Stimulated activated memory B cell treated with anti-CD40 and anti-IgM and Interleukin-4, amounts not matched to agents 10 μg/mL and 1 μg/mL and 100 μg/mL, for 72 hours (primary cell): ENCODE results near the gene HYPK.
A peak's percentile ranks its signal among the peaks of the same experiment; 100 is the strongest.
"Not testable (repeated sequence)": the region's sequence is repeated elsewhere in the genome, so short reads cannot be mapped to it uniquely, and the experiment has no call there.

Experiments
- ATAC-seq: fragments of 150-1000 bp; cut with Tn5 transposase; 2 replicates; pipeline ENCODE4 v1.10.0; 2021
- H3K27ac Mint-ChIP-seq: one replicate; pipeline ENCODE4 v1.8.0; 2022; ENCODE audit warnings: mild to moderate bottlenecking, mixed read lengths
- H3K27me3 Mint-ChIP-seq: one replicate; pipeline ENCODE4 v1.8.0; 2022; ENCODE audit warnings: mixed read lengths
- H3K36me3 Mint-ChIP-seq: one replicate; pipeline ENCODE4 v1.8.0; 2022; ENCODE audit warnings: mixed read lengths
- H3K4me1 Mint-ChIP-seq: one replicate; pipeline ENCODE4 v1.8.0; 2022; ENCODE audit warnings: mixed read lengths
- H3K4me3 Mint-ChIP-seq: one replicate; pipeline ENCODE4 v1.8.0; 2022; ENCODE audit warnings: mild to moderate bottlenecking, moderate library complexity, mixed read lengths
- H3K9me3 Mint-ChIP-seq: one replicate; pipeline ENCODE4 v1.8.0; 2022; ENCODE audit warnings: mixed read lengths

HYPK gene

DNA sequence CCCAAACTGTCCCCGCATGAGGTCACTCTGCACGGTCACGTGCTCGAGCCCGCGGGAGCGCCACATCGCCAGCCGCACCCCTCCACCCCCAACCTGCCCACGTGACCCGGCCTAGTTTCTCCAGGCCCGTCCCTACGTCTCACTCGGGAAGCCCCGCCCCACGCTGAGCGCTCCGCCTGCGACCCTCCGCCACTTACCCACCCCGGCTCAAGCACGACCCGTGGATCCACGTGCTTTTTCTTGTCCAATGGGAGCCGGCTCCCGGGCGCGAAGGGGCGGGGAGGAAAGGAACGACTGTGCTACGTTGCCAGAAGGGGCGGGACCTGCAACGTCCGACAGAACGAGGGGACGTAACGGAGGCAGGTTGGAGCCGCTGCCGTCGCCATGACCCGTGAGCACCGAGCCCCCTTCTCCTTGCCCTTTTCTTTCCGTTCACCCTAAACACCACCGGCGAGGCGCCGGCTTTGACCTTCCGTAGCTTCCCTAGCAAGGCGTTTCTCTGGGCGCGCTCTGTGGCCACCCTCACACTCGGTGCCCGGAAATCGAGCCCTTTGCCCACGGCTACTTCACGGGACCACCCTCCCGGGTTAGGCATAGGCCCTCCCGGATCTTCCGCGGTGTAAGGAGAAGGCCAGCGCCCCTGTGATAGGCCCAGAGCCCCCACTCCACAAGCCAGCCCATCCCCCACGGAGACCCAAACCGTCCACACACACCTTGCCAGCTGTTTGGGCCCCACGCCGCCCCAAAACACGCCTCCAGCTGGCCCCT, 8.2 kb upstream of the HYPK start, which contains the start of gene SERF2:
Gene SERF2 (plus strand): TSS at position 328 of the 768 bp plus-strand sequence. CDS start 57 bp downstream, at position 385.
- H3K27me3 Mint-ChIP-seq: no peaks in the 10 kb centered on the region
- no peaks in the 10 kb centered on the region for H3K9me3 Mint-ChIP-seq
- peaks cover 64% of the 10 kb centered on the region for H3K4me1 Mint-ChIP-seq
- ATAC-seq: peak; percentile 96
- H3K36me3 Mint-ChIP-seq: peaks cover 43% of the 10 kb centered on the region
- H3K27ac Mint-ChIP-seq: peak within 1 kb of the TSS; percentile 99
- peak within 1 kb of the TSS; percentile 97 for H3K4me3 Mint-ChIP-seq

- H3K9me3 Mint-ChIP-seq: no peaks in the 10 kb centered on the region
- ATAC-seq: no peak
- peak overlapping the region; percentile 97 for H3K4me3 Mint-ChIP-seq
- no peaks in the 10 kb centered on the region for H3K27me3 Mint-ChIP-seq
- peaks cover 49% of the 10 kb centered on the region for H3K36me3 Mint-ChIP-seq
- peak overlapping the region; percentile 99 for H3K27ac Mint-ChIP-seq
- H3K4me1 Mint-ChIP-seq: peaks cover 64% of the 10 kb centered on the region
These were observed 7.5 kb upstream of the HYPK start for GRCh38 chr15:43792761-43793476.

DNA sequence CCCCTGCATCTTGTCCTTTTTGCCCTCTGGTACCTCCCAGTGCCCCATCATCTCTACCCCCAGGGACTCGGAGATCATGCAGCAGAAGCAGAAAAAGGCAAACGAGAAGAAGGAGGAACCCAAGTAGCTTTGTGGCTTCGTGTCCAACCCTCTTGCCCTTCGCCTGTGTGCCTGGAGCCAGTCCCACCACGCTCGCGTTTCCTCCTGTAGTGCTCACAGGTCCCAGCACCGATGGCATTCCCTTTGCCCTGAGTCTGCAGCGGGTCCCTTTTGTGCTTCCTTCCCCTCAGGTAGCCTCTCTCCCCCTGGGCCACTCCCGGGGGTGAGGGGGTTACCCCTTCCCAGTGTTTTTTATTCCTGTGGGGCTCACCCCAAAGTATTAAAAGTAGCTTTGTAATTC, 6.8 kb upstream of the HYPK start:
- no peak for ATAC-seq
- Mint-ChIP-seq H3K36me3 (peaks cover 55% of the 10 kb centered on the region), H3K27ac (peak overlapping the region; percentile 99), H3K4me3 (peak overlapping the region; percentile 97), H3K9me3 (no peaks in the 10 kb centered on the region), H3K27me3 (no peaks in the 10 kb centered on the region), H3K4me1 (peaks cover 67% of the 10 kb centered on the region)

GRCh38 chr15:43794269-43795037, 5.9 kb upstream of the HYPK start:
- Mint-ChIP-seq H3K9me3 (no peaks in the 10 kb centered on the region), H3K36me3 (peaks cover 62% of the 10 kb centered on the region), H3K4me1 (peaks cover 67% of the 10 kb centered on the region), H3K27me3 (no peaks in the 10 kb centered on the region), H3K4me3 (peak overlapping the region; percentile 59), H3K27ac (peak overlapping the region; percentile 99)
- ATAC-seq: no peak

- H3K36me3 Mint-ChIP-seq: peaks cover 69% of the 10 kb centered on the region
- H3K27ac Mint-ChIP-seq: no peak overlapping the region
- peaks cover 68% of the 10 kb centered on the region for H3K4me1 Mint-ChIP-seq
- H3K27me3 Mint-ChIP-seq: no peaks in the 10 kb centered on the region
- no peaks in the 10 kb centered on the region for H3K9me3 Mint-ChIP-seq
- no peak overlapping the region for H3K4me3 Mint-ChIP-seq
- ATAC-seq: no peak
These were observed 5.2 kb upstream of the HYPK start for GRCh38 chr15:43795197-43795596.

DNA sequence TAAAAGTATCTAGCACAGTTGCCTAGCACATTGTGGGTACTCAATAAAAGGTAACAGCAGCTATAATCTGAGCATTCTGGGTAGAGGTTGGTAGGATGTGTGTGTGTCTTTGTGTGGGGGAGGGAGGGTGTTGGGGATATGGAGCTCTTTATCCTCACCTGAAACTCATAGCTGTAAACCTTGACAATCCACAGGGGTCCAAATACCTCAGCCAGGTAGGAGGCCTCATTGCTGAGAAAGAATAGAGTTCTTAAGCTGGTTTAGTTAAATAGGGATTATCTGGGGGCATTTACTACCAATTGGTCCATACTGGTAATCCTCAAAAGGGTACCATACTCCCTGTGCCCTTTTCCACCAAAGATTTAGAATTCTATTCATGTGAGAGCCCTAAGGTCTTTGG, 4.4 kb upstream of the HYPK start:
- Mint-ChIP-seq H3K36me3 (peaks cover 75% of the 10 kb centered on the region), H3K4me1 (peaks cover 71% of the 10 kb centered on the region), H3K4me3 (no peak overlapping the region)

GRCh38 chr15:43796566-43796965, 3.8 kb upstream of the HYPK start:
- ATAC-seq: no peak
- Mint-ChIP-seq H3K4me3 (no peak overlapping the region), H3K27ac (no peak overlapping the region), H3K4me1 (peaks cover 71% of the 10 kb centered on the region), H3K9me3 (no peaks in the 10 kb centered on the region), H3K27me3 (no peaks in the 10 kb centered on the region), H3K36me3 (peaks cover 81% of the 10 kb centered on the region)

More for the DNA sequence above, 4.4 kb upstream of the HYPK start:
- H3K27me3 Mint-ChIP-seq: no peaks in the 10 kb centered on the region
- H3K9me3 Mint-ChIP-seq: no peaks in the 10 kb centered on the region
- H3K27ac Mint-ChIP-seq: no peak overlapping the region
- no peak for ATAC-seq

GRCh38 chr15:43799209-43799944, 1.0 kb upstream of the HYPK start:
- Mint-ChIP-seq H3K4me1 (peaks cover 58% of the 10 kb centered on the region), H3K36me3 (peaks cover 64% of the 10 kb centered on the region), H3K27ac (peak overlapping the region; percentile 90), H3K9me3 (no peaks in the 10 kb centered on the region), H3K4me3 (no peak overlapping the region), H3K27me3 (no peaks in the 10 kb centered on the region)
- no peak for ATAC-seq

DNA sequence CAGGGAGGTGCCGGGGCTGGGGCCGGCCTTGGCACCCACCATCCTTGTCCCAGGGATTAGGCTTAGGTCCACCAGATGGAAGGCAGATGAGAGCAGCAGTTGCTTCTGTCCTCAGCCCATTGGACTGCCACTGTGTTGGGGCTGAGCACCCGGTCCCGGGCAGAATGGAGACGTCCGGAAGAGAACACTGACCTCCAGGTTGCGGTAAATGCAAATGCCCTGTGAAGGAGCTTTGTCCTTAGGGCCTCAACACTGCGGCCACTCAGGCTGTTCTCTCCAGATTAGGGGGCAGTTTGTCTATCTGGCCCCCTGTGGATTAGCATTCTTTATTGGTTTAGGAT, 484 bp upstream of the HYPK start, which contains the start of gene SERINC4:
Gene SERINC4 (minus strand): TSS at position 276 of the 341 bp plus-strand sequence. CDS start 234 bp downstream, at position 42.
- Mint-ChIP-seq H3K27me3 (no peaks in the 10 kb centered on the region), H3K4me3 (peak within 1 kb of the TSS; percentile 99), H3K36me3 (peaks cover 61% of the 10 kb centered on the region), H3K27ac (peak within 1 kb of the TSS; percentile 90), H3K9me3 (no peaks in the 10 kb centered on the region), H3K4me1 (peaks cover 53% of the 10 kb centered on the region)
- no peak for ATAC-seq

- H3K4me1 Mint-ChIP-seq: peaks cover 37% of the 10 kb centered on the region
- H3K27ac Mint-ChIP-seq, H3K4me3 Mint-ChIP-seq, H3K27me3 Mint-ChIP-seq, H3K9me3 Mint-ChIP-seq, ATAC-seq: not testable (repeated sequence)
- H3K36me3 Mint-ChIP-seq: peaks cover 63% of the 10 kb centered on the region
These were observed 2.3 kb downstream of the HYPK start for GRCh38 chr15:43802676-43803075.

GRCh38 chr15:43808435-43808950, 8.1 kb downstream of the HYPK start:
- Mint-ChIP-seq H3K4me1 (peaks cover 17% of the 10 kb centered on the region), H3K27ac (peak overlapping the region; percentile 79), H3K27me3 (no peaks in the 10 kb centered on the region), H3K9me3 (no peaks in the 10 kb centered on the region), H3K36me3 (peaks cover 52% of the 10 kb centered on the region), H3K4me3 (no peak overlapping the region)
- ATAC-seq: no peak

- peak overlapping the region; percentile 79 for H3K27ac Mint-ChIP-seq
- H3K9me3 Mint-ChIP-seq: no peaks in the 10 kb centered on the region
- H3K36me3 Mint-ChIP-seq: peaks cover 52% of the 10 kb centered on the region
- no peak overlapping the region for H3K4me3 Mint-ChIP-seq
- ATAC-seq: peak; percentile 95
- H3K4me1 Mint-ChIP-seq: peaks cover 17% of the 10 kb centered on the region
- H3K27me3 Mint-ChIP-seq: no peaks in the 10 kb centered on the region
These were observed 8.7 kb downstream of the HYPK start for GRCh38 chr15:43808960-43809678.

DNA sequence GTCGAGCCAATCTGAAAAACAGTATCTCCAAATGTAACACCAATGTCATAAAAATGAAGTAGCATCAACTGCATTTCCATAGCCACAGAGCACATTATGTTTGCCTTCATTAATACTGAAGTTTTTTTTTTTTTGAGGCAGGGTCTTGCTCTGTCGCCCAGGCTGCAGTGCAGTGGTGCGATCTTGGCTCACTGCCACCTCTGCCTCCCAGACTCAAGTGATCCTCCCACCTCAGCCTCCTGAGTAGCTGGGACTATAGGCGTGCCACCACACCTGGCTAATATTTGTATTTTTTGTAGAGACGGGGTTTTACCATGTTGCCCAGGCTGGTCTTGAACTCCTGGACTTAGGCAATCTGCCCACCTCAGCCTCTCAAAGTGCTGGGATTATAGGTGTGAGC, 14.7 kb downstream of the HYPK start:
- ATAC-seq, H3K4me3 Mint-ChIP-seq, H3K27me3 Mint-ChIP-seq, H3K4me1 Mint-ChIP-seq, H3K27ac Mint-ChIP-seq, H3K9me3 Mint-ChIP-seq: not testable (repeated sequence)
- peaks cover 28% of the 10 kb centered on the region for H3K36me3 Mint-ChIP-seq

DNA sequence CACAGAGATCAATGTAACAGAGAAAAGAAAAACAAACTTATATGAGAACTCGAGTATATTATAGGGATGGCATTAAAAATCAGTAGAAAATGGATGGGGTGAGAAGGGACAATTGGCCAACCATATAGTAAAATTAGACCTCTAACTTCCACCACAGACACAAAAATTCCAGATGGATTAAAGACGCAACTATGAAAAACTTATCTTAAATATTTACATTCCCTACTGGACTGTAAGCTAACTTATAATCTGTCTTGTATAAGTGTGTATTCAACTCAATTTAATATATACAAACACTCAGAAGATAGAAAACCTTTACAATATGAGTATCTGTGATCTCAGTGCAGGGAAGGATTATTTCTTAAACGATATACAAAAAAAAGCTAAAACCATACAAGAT, 21.1 kb downstream of the HYPK start:
- H3K27ac Mint-ChIP-seq: no peak overlapping the region
- no peaks in the 10 kb centered on the region for H3K9me3 Mint-ChIP-seq
- H3K4me3 Mint-ChIP-seq: peak overlapping the region; percentile 34
- peaks cover 18% of the 10 kb centered on the region for H3K4me1 Mint-ChIP-seq
- H3K36me3 Mint-ChIP-seq: peaks cover 7% of the 10 kb centered on the region
- H3K27me3 Mint-ChIP-seq: no peaks in the 10 kb centered on the region
- ATAC-seq: no peak
